NCI-H1092 treated with DMSO at 0.1 percent for 48 hours (cell line): ENCODE data around the gene ZNF697.
"Not testable (repeated sequence)": the region's sequence is repeated elsewhere in the genome, so short reads cannot be mapped to it uniquely, and the experiment has no call there.

Experiments
- DNase-seq: peaks from one replicate; lab custom pipeline; 2025; lab: John Stamatoyannopoulos, UW

The ZNF697 gene

GRCh38 chr1:119631433-119632102, 16.5 kb downstream of the ZNF697 start:
- DNase-seq = peak; percentile 79

- DNase-seq = no peak
Measured at GRCh38 chr1:119631086-119631432, 17.0 kb downstream of the ZNF697 start.

- no peak for DNase-seq
Measured at GRCh38 chr1:119626841-119627240, 21.2 kb downstream of the ZNF697 start.

- DNase-seq = no peak
Measured at GRCh38 chr1:119626011-119626545, 22.0 kb downstream of the ZNF697 start.

GRCh38 chr1:119623678-119624077, 24.4 kb downstream of the ZNF697 start:
- DNase-seq = no peak

GRCh38 chr1:119623193-119623515, 24.9 kb downstream of the ZNF697 start:
- no peak for DNase-seq

GRCh38 chr1:119622311-119623192, 25.5 kb downstream of the ZNF697 start:
- no peak for DNase-seq

- no peak for DNase-seq
Measured at GRCh38 chr1:119621705-119622104, 26.4 kb downstream of the ZNF697 start.

- no peak for DNase-seq
Measured at GRCh38 chr1:119617751-119618691, 30.0 kb downstream of the ZNF697 start.

- not testable (repeated sequence) for DNase-seq
Measured at GRCh38 chr1:119616748-119617147, 31.3 kb downstream of the ZNF697 start.

GRCh38 chr1:119615100-119615499, 33.0 kb downstream of the ZNF697 start:
- not testable (repeated sequence) for DNase-seq

- peak; percentile 88 for DNase-seq
Measured at GRCh38 chr1:119613769-119614720, 34.0 kb downstream of the ZNF697 start.

GRCh38 chr1:119611701-119612113, 36.4 kb downstream of the ZNF697 start:
- DNase-seq = peak; percentile 62

- not testable (repeated sequence) for DNase-seq
Measured at GRCh38 chr1:119608816-119609215, 39.2 kb downstream of the ZNF697 start.

GRCh38 chr1:119607087-119607807, 40.8 kb downstream of the ZNF697 start:
- DNase-seq = not testable (repeated sequence)

GRCh38 chr1:119606394-119606793, 41.7 kb downstream of the ZNF697 start:
- DNase-seq = no peak

GRCh38 chr1:119605686-119606085, 42.4 kb downstream of the ZNF697 start:
- no peak for DNase-seq

GRCh38 chr1:119605080-119605479, 43.0 kb downstream of the ZNF697 start:
- not testable (repeated sequence) for DNase-seq

- DNase-seq = no peak
Measured at GRCh38 chr1:119603695-119604094, 44.4 kb downstream of the ZNF697 start.

- not testable (repeated sequence) for DNase-seq
Measured at GRCh38 chr1:119603241-119603640, 44.8 kb downstream of the ZNF697 start.
